H1 (cell line): ENCODE results near the gene HSPA1B. TPM values are rescaled to one million over a fixed set of nuclear protein-coding genes. Genes with fewer than 3 reads are reported as not detected.
A peak's percentile ranks its signal among the peaks of the same experiment; 100 is the strongest.

Experiments
- BCL11A ChIP-seq, 2 experiments: IDR thresholded peaks; one replicate each; pipeline ENCODE4 v1.6.1; 2011; ENCODE audit warnings: low read depth in 2 of 2, low read length in 2 of 2, mild to moderate bottlenecking in 2 of 2
- CHD1 ChIP-seq: IDR thresholded peaks from 2 replicates; pipeline ENCODE4 v1.6.1; 2012; ENCODE audit warnings: low read depth, low read length, improper control_type of control experiment
- CHD2 ChIP-seq: IDR thresholded peaks from 2 replicates; pipeline ENCODE4 v1.6.1; 2012; ENCODE audit warnings: low read length, improper control_type of control experiment
- EGR1 ChIP-seq: IDR thresholded peaks from 2 replicates; pipeline ENCODE4 v1.6.1; 2011; ENCODE audit warnings: low read depth, low read length, borderline replicate concordance
- EP300 ChIP-seq, 2 experiments: IDR thresholded peaks; 1 replicate in 1 of 2; 2 replicates in 1 of 2; pipeline ENCODE4 v1.6.1; 2011 to 2012; ENCODE audit warnings: low read depth in 2 of 2, low read length in 2 of 2, mild to moderate bottlenecking in 2 of 2, borderline replicate concordance in 1 of 2, inconsistent platforms in 1 of 2, moderate library complexity in 1 of 2
- GTF2F1 ChIP-seq: IDR thresholded peaks from 2 replicates; pipeline ENCODE4 v1.6.1; 2012; ENCODE audit warnings: low read depth, low read length, improper control_type of control experiment, borderline replicate concordance
- JUND ChIP-seq: IDR thresholded peaks from 2 replicates; pipeline ENCODE4 v1.6.1; 2011; ENCODE audit warnings: mild to moderate bottlenecking, improper control_type of control experiment, low read length
- POLR2A ChIP-seq, 2 experiments: IDR thresholded peaks; 1 replicate in 1 of 2; 2 replicates in 1 of 2; pipeline ENCODE4 v1.6.1; 2011; ENCODE audit warnings: low read depth in 2 of 2, low read length in 2 of 2, mild to moderate bottlenecking in 2 of 2; ENCODE audit errors: control extremely low read depth in 1 of 2
- POU5F1 ChIP-seq: IDR thresholded peaks from 2 replicates; pipeline ENCODE4 v1.6.1; 2011; ENCODE audit warnings: low read depth, mild to moderate bottlenecking, low read length, moderate library complexity
- RAD21 ChIP-seq, 2 experiments: IDR thresholded peaks in 1 of 2; conservative IDR thresholded peaks in 1 of 2; 2 replicates each; pipeline ENCODE4 v1.6.1; 2011; ENCODE audit warnings: low read depth in 2 of 2, low read length in 2 of 2, improper control_type of control experiment in 1 of 2, inconsistent platforms in 1 of 2, mild to moderate bottlenecking in 1 of 2, moderate library complexity in 1 of 2
- RFX5 ChIP-seq: IDR thresholded peaks from 2 replicates; pipeline ENCODE4 v1.6.1; 2011; ENCODE audit warnings: low read depth, low read length, improper control_type of control experiment, borderline replicate concordance
- SIRT6 ChIP-seq: IDR thresholded peaks from one replicate; pipeline ENCODE4 v1.7.1; 2012; ENCODE audit warnings: low read length, inconsistent platforms
- SP1 ChIP-seq: IDR thresholded peaks from 2 replicates; pipeline ENCODE4 v1.6.1; 2011; ENCODE audit warnings: low read depth, low read length
- SP4 ChIP-seq: IDR thresholded peaks from 2 replicates; pipeline ENCODE4 v1.6.1; 2012; ENCODE audit warnings: low read length, inconsistent platforms
- TAF1 ChIP-seq: IDR thresholded peaks from 2 replicates; pipeline ENCODE4 v1.6.1; 2011; ENCODE audit warnings: mild to moderate bottlenecking, low read depth, low read length
- TBP ChIP-seq: IDR thresholded peaks from 2 replicates; pipeline ENCODE4 v1.6.1; 2011; ENCODE audit warnings: low read depth, low read length, improper control_type of control experiment
- YY1 ChIP-seq: IDR thresholded peaks from 2 replicates; pipeline ENCODE4 v1.6.1; 2011; ENCODE audit warnings: low read depth, mild to moderate bottlenecking, low read length
- polyA plus RNA-seq, 7 experiments: library from polyadenylated mRNA; depleted of rRNA in 3 of 7; stranded (reverse) in 5 of 7; unstranded in 2 of 7; fragments of >200 nt in 5 of 7; fragments of 200-250 nt in 2 of 7; gene quantifications; 1 replicate in 5 of 7; 2 replicates in 1 of 7; 4 replicates in 1 of 7; pipeline versions ENCODE4 v1.2.1 to v1.2.3, GENCODE V29; 2011 to 2013; ENCODE audit warnings: missing spikeins in 2 of 7, mixed read lengths in 2 of 7
- total RNA-seq: library from RNA; stranded (reverse); fragmentation: NEBNext Ultra II Directional; extraction: Animal tissue kit (Norgen Biotek cat#: 25700); gene quantifications from 2 replicates; pipeline ENCODE4 v1.2.1, GENCODE V29; 2021
- TF ChIP-seq, protein P1 (sequence below): IDR thresholded peaks from 2 replicates; pipeline ENCODE4 v1.6.1; 2011; ENCODE audit warnings: low read depth, mild to moderate bottlenecking, low read length; ENCODE audit not compliant: insufficient read depth
- TF ChIP-seq, protein P2 (sequence below), 3 experiments: IDR thresholded peaks; 1 replicate in 2 of 3; 2 replicates in 1 of 3; pipeline versions ENCODE4 v1.5.1 to v1.6.1; 2011; ENCODE audit warnings: low read length in 3 of 3, mild to moderate bottlenecking in 3 of 3, inconsistent platforms in 2 of 3, low read depth in 1 of 3, moderate library complexity in 1 of 3; ENCODE audit not compliant: insufficient read depth in 1 of 3; ENCODE audit errors: control extremely low read depth in 1 of 3

HSPA1B gene
- total and polyA plus RNA-seq, 2 of the 8 experiments (the other 6 are each of a cell fraction or from before 2014, with no cell fraction given) = 36.6 to 76.6 TPM

DNA sequence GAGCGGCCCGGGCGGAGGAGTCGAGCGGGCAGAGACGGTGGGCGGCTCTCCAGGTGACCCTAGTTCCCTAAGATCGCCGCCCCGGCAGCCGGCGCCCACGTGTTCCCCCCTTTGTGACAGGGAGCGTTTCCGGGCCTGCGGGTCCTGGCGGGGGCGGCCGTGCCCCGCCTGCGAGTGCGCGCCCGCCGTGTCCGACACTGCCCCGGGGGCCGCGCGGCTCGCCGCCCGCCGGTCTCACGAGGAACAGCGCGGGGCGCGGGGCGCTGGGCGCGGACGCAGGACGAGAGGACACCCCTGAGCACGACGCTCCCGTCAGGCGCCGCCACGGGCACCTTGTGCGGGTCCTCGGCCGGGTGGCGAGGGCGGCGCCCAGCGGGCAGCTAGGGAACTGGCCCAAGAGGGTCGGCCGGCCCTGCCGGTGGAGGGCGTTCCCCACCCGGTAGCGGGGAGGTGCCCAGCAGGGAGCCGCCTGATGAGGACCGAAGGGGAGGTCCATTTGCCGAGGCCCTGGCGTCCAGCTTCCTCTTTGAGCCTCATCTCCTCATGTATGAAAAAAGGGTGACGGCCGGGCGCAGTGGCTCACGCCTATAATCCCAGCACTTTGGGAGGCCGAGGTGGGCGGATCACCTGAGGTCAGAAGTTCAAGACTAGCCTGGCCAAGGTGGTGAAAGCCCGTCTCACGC, 31.8 kb upstream of the HSPA1B start, which contains the start of gene VARS1 (continued):
- peak; percentile 31; the same call in 1 of the 2 replicates for TF ChIP-seq TAF1
- TF ChIP-seq EP300 (IDR thresholded peaks at IDR 0.05; ENCODE audit: borderline replicate concordance in 1 of 2, low read depth in 2 of 2, low read length in 2 of 2) = peak in 1 of 2 experiments; percentile 44; a peak in 1 of 3 replicates
- TF ChIP-seq, protein P1, sequence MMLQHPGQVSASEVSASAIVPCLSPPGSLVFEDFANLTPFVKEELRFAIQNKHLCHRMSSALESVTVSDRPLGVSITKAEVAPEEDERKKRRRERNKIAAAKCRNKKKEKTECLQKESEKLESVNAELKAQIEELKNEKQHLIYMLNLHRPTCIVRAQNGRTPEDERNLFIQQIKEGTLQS = no peak
- peak; percentile 28; the same call in 1 of the 2 replicates for TF ChIP-seq YY1
- TF ChIP-seq RFX5 = no peak; the same call in 1 of the 2 replicates
- peak; percentile 58; the same call in 1 of the 2 replicates for TF ChIP-seq TBP
- no peak for TF ChIP-seq CHD1
- TF ChIP-seq SP4 = peak; percentile 97
- TF ChIP-seq POU5F1 = no peak
- peak; percentile 71 to 79 for TF ChIP-seq RAD21 (IDR thresholded peaks at IDR 0.05 in 1 of 2, conservative IDR thresholded peaks at IDR 0.05 in 1 of 2; ENCODE audit: low read depth in 2 of 2, low read length in 2 of 2)
- TF ChIP-seq EGR1 = peak; percentile 45; the same call in 1 of the 2 replicates
- TF ChIP-seq SIRT6 = no peak
- TF ChIP-seq CHD2 = peak; percentile 50; the same call in 1 of the 2 replicates
- TF ChIP-seq GTF2F1 = peak; percentile 66; the same call in 1 of the 2 replicates
- TF ChIP-seq BCL11A (IDR thresholded peaks at IDR 0.05; ENCODE audit: low read depth in 2 of 2, low read length in 2 of 2) = no peak
- TF ChIP-seq JUND = no peak; the same call in 1 of the 2 replicates
- TF ChIP-seq POLR2A (IDR thresholded peaks at IDR 0.05; ENCODE audit: control extremely low read depth in 1 of 2, low read depth in 2 of 2, low read length in 2 of 2) = peak in 1 of 2 experiments; percentile 72; a peak in 2 of 3 replicates
- TF ChIP-seq, protein P2, sequence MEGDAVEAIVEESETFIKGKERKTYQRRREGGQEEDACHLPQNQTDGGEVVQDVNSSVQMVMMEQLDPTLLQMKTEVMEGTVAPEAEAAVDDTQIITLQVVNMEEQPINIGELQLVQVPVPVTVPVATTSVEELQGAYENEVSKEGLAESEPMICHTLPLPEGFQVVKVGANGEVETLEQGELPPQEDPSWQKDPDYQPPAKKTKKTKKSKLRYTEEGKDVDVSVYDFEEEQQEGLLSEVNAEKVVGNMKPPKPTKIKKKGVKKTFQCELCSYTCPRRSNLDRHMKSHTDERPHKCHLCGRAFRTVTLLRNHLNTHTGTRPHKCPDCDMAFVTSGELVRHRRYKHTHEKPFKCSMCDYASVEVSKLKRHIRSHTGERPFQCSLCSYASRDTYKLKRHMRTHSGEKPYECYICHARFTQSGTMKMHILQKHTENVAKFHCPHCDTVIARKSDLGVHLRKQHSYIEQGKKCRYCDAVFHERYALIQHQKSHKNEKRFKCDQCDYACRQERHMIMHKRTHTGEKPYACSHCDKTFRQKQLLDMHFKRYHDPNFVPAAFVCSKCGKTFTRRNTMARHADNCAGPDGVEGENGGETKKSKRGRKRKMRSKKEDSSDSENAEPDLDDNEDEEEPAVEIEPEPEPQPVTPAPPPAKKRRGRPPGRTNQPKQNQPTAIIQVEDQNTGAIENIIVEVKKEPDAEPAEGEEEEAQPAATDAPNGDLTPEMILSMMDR (IDR thresholded peaks at IDR 0.05; ENCODE audit: control extremely low read depth in 1 of 3, insufficient read depth in 1 of 3, low read depth in 1 of 3, low read length in 3 of 3) = peak; percentile 92 to 99 (median 94)
- no peak for TF ChIP-seq SP1
